K562 (cell line): ENCODE results near the gene CLSTN2. TPM values are rescaled to one million over a fixed set of nuclear protein-coding genes. Genes with fewer than 3 reads are reported as not detected.

Experiments used
- ATAC-seq: fragments of 200-7000 bp; cut with Tn5 transposase; 3 replicates; pipeline ENCODE4 v1.9.1; 2020; ENCODE audit warnings: moderate library complexity
- BruUV-seq: library from RNA; stranded (reverse); fragments of 400-500 nt; replicated peaks from 2 replicates; lab custom pipeline; 2021; lab: Mats Ljungman, UMichigan
- CTCF ChIA-PET: fragments of 300-600 bp; formaldehyde crosslinking; extraction: SDS; loops from one replicate; lab custom pipeline; 2021; ENCODE audit warnings: low intra/inter-chr PET ratio; lab: Yijun Ruan, JAX
- POLR2A ChIA-PET: fragments of 300-600, 350-650 bp; sonication (Branson Sonifier 250); formaldehyde crosslinking; extraction: SDS; loops from one replicate; lab custom pipeline; 2021; ENCODE audit warnings: antibody characterized with exemption, inconsistent platforms; lab: Yijun Ruan, JAX
- DNase-seq, 4 experiments: peaks; one replicate each; pipeline versions ENCODE4 v3.0.0 to v3.0.0-alpha.2; 2011 to 2018; ENCODE audit warnings: low spot score in 3 of 4, mixed read lengths in 3 of 4; ENCODE audit errors: extremely low read depth in 1 of 4
- FAIRE-seq: peaks from 2 replicates; lab custom pipeline; 2011; peaks lifted over from hg19 to GRCh38; lab: Jason Lieb, UNC
- H2AFZ ChIP-seq: 2 replicates; pipeline ENCODE4 v1.6.0; 2011; ENCODE audit warnings: low read depth, low read length, control low read depth, inconsistent platforms
- H3K27ac ChIP-seq: fragments of 200-600 bp; 3 replicates; pipeline ENCODE4 v1.8.0; 2011; ENCODE audit warnings: low read depth, mild to moderate bottlenecking, control low read depth, inconsistent platforms, low read length, moderate library complexity, mixed read lengths; ENCODE audit errors: extremely low read depth
- H3K27me3 ChIP-seq, 2 experiments: fragments of 300-600 bp in 1 of 2; 2 replicates in 1 of 2; 3 replicates in 1 of 2; pipeline versions ENCODE4 v1.6.0 to v1.8.0; 2011; ENCODE audit warnings: inconsistent platforms in 2 of 2, low read length in 2 of 2, mild to moderate bottlenecking in 1 of 2, mixed read lengths in 1 of 2, moderate library complexity in 1 of 2; ENCODE audit not compliant: control insufficient read depth in 2 of 2, insufficient read depth in 2 of 2
- H3K36me3 ChIP-seq: fragments of 300-600 bp; 3 replicates; pipeline ENCODE4 v1.8.0; 2011; ENCODE audit warnings: mild to moderate bottlenecking, low read length, inconsistent platforms; ENCODE audit not compliant: control insufficient read depth, insufficient read depth
- H3K4me1 ChIP-seq, 2 experiments: fragments of 200-600 bp in 1 of 2; replicated peaks in 1 of 2; 2 replicates in 1 of 2; 3 replicates in 1 of 2; pipeline versions ENCODE4 v1.5.1 to v1.8.0; 2011; ENCODE audit warnings: inconsistent platforms in 2 of 2, low read length in 2 of 2, mild to moderate bottlenecking in 1 of 2, mixed read lengths in 1 of 2, moderate library complexity in 1 of 2; ENCODE audit not compliant: control insufficient read depth in 2 of 2, insufficient read depth in 2 of 2
- H3K4me2 ChIP-seq: 2 replicates; pipeline ENCODE4 v1.6.1; 2011; ENCODE audit warnings: low read length, control low read depth, inconsistent platforms, mixed read lengths; ENCODE audit not compliant: insufficient read depth
- H3K4me3 ChIP-seq: fragments of 200-600 bp; sonication (generic), shearing (Covaris generic); 2 replicates; pipeline ENCODE4 v1.5.1; 2016; ENCODE audit warnings: control low read depth, inconsistent platforms
- H3K79me2 ChIP-seq: fragments of 200-600 bp; 3 replicates; pipeline ENCODE4 v1.8.0; 2011; ENCODE audit warnings: low read length, inconsistent platforms; ENCODE audit not compliant: control insufficient read depth, insufficient read depth
- H3K9ac ChIP-seq, 2 experiments: 2 replicates each; pipeline versions ENCODE4 v1.6.0 to v1.6.1; 2011; ENCODE audit warnings: low read depth in 2 of 2, low read length in 2 of 2, control low read depth in 1 of 2, inconsistent platforms in 1 of 2, mild to moderate bottlenecking in 1 of 2, mixed read lengths in 1 of 2; ENCODE audit not compliant: insufficient read depth in 1 of 2
- H3K9me1 ChIP-seq: one replicate; pipeline ENCODE4 v1.6.0; 2011; ENCODE audit warnings: inconsistent platforms, mild to moderate bottlenecking, low read length, moderate library complexity; ENCODE audit not compliant: control insufficient read depth, insufficient read depth
- H3K9me3 ChIP-seq: replicated peaks from 2 replicates; pipeline ENCODE4 v1.5.1; 2011; ENCODE audit warnings: low read depth, low read length, inconsistent platforms; ENCODE audit not compliant: control insufficient read depth, insufficient read depth
- H4K20me1 ChIP-seq: replicated peaks from 2 replicates; pipeline ENCODE4 v1.6.1; 2011; ENCODE audit warnings: low read length, inconsistent platforms, mixed read lengths; ENCODE audit not compliant: control insufficient read depth, insufficient read depth
- CBX8 ChIP-seq: fragments of 200-600 bp; sonication (generic); IDR thresholded peaks from 2 replicates; pipeline ENCODE4 v1.6.1; 2012; ENCODE audit warnings: borderline replicate concordance, mixed run types, low read depth, mild to moderate bottlenecking, moderate library complexity, mixed read lengths, low read length, control low read depth, inconsistent platforms; ENCODE audit not compliant: poor library complexity, severe bottlenecking; ENCODE audit errors: extremely low read depth
- EGR1 ChIP-seq: fragments of 450-650 bp; conservative IDR thresholded peaks from 2 replicates; pipeline ENCODE4 v1.6.1; 2017; ENCODE audit warnings: mild to moderate bottlenecking
- ESRRA ChIP-seq: fragments of 450-650 bp; IDR thresholded peaks from 2 replicates; pipeline ENCODE4 v1.6.1; 2014; ENCODE audit warnings: low read depth, mild to moderate bottlenecking, moderate library complexity, borderline replicate concordance
- GABPA ChIP-seq: fragments of 200-800 bp; sonication (Bioruptor generic); conservative IDR thresholded peaks from 2 replicates; pipeline ENCODE4 v1.6.1; 2016; ENCODE audit warnings: low read depth, missing genetic modification characterization, missing compliant biosample characterization
- HMG20A ChIP-seq: fragments of 450-650 bp; formaldehyde crosslinking; conservative IDR thresholded peaks from 2 replicates; pipeline ENCODE4 v1.4.0; 2020; ENCODE audit warnings: mild to moderate bottlenecking, mixed read lengths
- HSF4 ChIP-seq: fragments of 250-450 bp; sonication (Bioruptor Pico); IDR thresholded peaks from 2 replicates; pipeline ENCODE4 v2.1.2; 2022; ENCODE audit warnings: mild to moderate bottlenecking, moderate library complexity, borderline replicate concordance
- MED1 ChIP-seq: sonication (generic); formaldehyde crosslinking; IDR thresholded peaks from 2 replicates; pipeline ENCODE4 v1.8.1; 2023; ENCODE audit warnings: missing genetic modification reagents, borderline replicate concordance
- RNF2 ChIP-seq: sonication (generic); IDR thresholded peaks from 2 replicates; pipeline ENCODE4 v1.6.1; 2016
- ZNF586 ChIP-seq: fragments of 450-650 bp; formaldehyde crosslinking; conservative IDR thresholded peaks from 2 replicates; pipeline ENCODE4 v1.4.0; 2020; ENCODE audit warnings: mild to moderate bottlenecking, moderate library complexity
- ZNF77 ChIP-seq: fragments of 250-450 bp; sonication (Bioruptor Pico); IDR thresholded peaks from 2 replicates; pipeline ENCODE4 v1.5.0; 2020
- WGBS: fragments of 100-300 bp; shearing (Covaris generic); methylation state at CpG from one replicate; pipeline ENCODE4 v1.1.6; 2016; ENCODE audit warnings: low coverage, mixed read lengths; ENCODE audit not compliant: insufficient coverage; ENCODE audit errors: missing lambda C conversion rate; 5-methylcytosine and 5-hydroxymethylcytosine counted together
- in situ Hi-C: fragments of 300-500 bp; cut with MboI; formaldehyde crosslinking; loops from 4 replicates; pipeline ENCODE4 v1.15.0; 2018; ENCODE audit warnings: inconsistent platforms, mixed read lengths
- intact Hi-C: fragments of 100-400 bp; cut with micrococcal nuclease; formaldehyde crosslinking; loops from 2 replicates; pipeline ENCODE4 v1.14.2; 2022
- polyA plus RNA-seq, 8 experiments: library from polyadenylated mRNA; depleted of rRNA in 4 of 8; stranded (reverse) in 5 of 8; unstranded in 3 of 8; fragments of >200 nt; fragmentation: Nextera tagmentation in 2 of 8; fragmentation: Illumina TruSeq in 1 of 8; extraction: Ambion mirVana in 2 of 8; extraction: Trizol in 1 of 8; gene quantifications; 2 replicates each; pipeline versions ENCODE4 v1.2.1 to v1.2.3, GENCODE V29; 2011 to 2014; ENCODE audit warnings: inconsistent platforms in 1 of 8, missing spikeins in 1 of 8
- total RNA-seq, 7 experiments: library from RNA; depleted of rRNA in 6 of 7; stranded (reverse); fragments of >200 nt in 6 of 7; fragmentation: Illumina TruSeq in 2 of 7; extraction: Trizol in 2 of 7; gene quantifications; 2 replicates each; pipeline versions ENCODE4 v1.2.1 to v1.2.3, GENCODE V29; 2011 to 2021; ENCODE audit warnings: low replicate concordance in 1 of 7
- TF ChIP-seq, protein P1 (sequence below): fragments of 450-650 bp; IDR thresholded peaks from 2 replicates; pipeline ENCODE4 v1.6.1; 2016; ENCODE audit warnings: mild to moderate bottlenecking, moderate library complexity

The CLSTN2 gene
- total and polyA plus RNA-seq, 9 of the 15 experiments (the other 6 are each of a cell fraction or from before 2014, with no cell fraction given): 0.02 to 0.04 (median 0.04) TPM; not detected in 6

DNA sequence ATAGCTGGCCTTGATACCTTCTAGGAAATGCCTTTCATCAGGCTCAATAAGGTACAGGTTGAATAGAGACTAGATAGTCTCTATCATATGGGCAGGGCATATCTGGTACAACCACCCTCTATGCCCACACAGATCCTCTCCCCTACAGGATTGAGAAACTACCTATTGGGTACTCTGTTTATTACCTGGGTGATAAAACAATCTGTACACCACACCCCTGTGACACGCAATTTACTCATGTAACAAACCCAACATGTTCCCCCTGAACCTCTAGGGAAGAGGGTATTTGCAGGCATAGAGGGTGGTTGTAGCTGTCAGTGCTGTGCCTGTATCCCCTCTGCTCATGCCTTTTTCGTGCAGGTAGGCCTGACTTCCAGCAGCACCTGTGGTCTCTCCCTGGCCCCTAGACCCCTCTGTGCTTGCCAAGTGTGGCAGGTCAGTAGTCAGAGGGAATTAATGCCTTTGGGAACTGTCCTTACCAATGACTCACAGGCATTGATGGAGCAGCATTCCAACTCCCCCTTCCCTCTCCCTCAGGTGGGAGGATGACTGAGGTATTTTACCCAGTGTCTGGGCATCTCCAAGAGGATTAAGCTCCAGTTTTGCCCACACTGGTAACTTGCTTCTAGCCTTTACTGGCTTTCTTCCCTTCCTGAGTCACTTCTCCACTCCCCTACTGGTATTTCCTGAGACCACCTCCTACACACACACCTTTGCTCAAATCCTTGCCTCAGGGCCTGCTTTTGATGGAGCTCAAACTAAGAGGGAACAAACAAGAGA lies 18.3 kb downstream of the CLSTN2 start:
- H4K20me1 ChIP-seq: no peaks in the 10 kb centered on the region
- H3K4me1 ChIP-seq: no peaks in the 10 kb centered on the region
- H3K27ac ChIP-seq: no peak overlapping the region
- CTCF ChIA-PET: no interaction called here
- POLR2A ChIA-PET: interaction anchor here (0.8 kb wide), 1 partner anchor 115 kb away, joined by 3 read pairs; no protein-coding TSS in a partner anchor
- FAIRE-seq: no peak
- no TSS peak for BruUV-seq
- H3K9me3 ChIP-seq: no peaks in the 10 kb centered on the region
- H3K79me2 ChIP-seq: no peaks in the 10 kb centered on the region
- intact Hi-C loops (no loop called here), in situ Hi-C loops (no loop called here)
- no peak overlapping the region for H2AFZ ChIP-seq
- no peaks in the 10 kb centered on the region for H3K27me3 ChIP-seq
- DNase-seq: no peak
- no peak overlapping the region for H3K4me2 ChIP-seq
- no peak overlapping the region for H3K4me3 ChIP-seq
- 0% methylated on average over 2 of the region's 2 CpGs for WGBS
- H3K9ac ChIP-seq: no peak overlapping the region
- H3K36me3 ChIP-seq: no peaks in the 10 kb centered on the region
- no peaks in the 10 kb centered on the region for H3K9me1 ChIP-seq
- ATAC-seq: no peak
- TF ChIP-seq, protein P1, sequence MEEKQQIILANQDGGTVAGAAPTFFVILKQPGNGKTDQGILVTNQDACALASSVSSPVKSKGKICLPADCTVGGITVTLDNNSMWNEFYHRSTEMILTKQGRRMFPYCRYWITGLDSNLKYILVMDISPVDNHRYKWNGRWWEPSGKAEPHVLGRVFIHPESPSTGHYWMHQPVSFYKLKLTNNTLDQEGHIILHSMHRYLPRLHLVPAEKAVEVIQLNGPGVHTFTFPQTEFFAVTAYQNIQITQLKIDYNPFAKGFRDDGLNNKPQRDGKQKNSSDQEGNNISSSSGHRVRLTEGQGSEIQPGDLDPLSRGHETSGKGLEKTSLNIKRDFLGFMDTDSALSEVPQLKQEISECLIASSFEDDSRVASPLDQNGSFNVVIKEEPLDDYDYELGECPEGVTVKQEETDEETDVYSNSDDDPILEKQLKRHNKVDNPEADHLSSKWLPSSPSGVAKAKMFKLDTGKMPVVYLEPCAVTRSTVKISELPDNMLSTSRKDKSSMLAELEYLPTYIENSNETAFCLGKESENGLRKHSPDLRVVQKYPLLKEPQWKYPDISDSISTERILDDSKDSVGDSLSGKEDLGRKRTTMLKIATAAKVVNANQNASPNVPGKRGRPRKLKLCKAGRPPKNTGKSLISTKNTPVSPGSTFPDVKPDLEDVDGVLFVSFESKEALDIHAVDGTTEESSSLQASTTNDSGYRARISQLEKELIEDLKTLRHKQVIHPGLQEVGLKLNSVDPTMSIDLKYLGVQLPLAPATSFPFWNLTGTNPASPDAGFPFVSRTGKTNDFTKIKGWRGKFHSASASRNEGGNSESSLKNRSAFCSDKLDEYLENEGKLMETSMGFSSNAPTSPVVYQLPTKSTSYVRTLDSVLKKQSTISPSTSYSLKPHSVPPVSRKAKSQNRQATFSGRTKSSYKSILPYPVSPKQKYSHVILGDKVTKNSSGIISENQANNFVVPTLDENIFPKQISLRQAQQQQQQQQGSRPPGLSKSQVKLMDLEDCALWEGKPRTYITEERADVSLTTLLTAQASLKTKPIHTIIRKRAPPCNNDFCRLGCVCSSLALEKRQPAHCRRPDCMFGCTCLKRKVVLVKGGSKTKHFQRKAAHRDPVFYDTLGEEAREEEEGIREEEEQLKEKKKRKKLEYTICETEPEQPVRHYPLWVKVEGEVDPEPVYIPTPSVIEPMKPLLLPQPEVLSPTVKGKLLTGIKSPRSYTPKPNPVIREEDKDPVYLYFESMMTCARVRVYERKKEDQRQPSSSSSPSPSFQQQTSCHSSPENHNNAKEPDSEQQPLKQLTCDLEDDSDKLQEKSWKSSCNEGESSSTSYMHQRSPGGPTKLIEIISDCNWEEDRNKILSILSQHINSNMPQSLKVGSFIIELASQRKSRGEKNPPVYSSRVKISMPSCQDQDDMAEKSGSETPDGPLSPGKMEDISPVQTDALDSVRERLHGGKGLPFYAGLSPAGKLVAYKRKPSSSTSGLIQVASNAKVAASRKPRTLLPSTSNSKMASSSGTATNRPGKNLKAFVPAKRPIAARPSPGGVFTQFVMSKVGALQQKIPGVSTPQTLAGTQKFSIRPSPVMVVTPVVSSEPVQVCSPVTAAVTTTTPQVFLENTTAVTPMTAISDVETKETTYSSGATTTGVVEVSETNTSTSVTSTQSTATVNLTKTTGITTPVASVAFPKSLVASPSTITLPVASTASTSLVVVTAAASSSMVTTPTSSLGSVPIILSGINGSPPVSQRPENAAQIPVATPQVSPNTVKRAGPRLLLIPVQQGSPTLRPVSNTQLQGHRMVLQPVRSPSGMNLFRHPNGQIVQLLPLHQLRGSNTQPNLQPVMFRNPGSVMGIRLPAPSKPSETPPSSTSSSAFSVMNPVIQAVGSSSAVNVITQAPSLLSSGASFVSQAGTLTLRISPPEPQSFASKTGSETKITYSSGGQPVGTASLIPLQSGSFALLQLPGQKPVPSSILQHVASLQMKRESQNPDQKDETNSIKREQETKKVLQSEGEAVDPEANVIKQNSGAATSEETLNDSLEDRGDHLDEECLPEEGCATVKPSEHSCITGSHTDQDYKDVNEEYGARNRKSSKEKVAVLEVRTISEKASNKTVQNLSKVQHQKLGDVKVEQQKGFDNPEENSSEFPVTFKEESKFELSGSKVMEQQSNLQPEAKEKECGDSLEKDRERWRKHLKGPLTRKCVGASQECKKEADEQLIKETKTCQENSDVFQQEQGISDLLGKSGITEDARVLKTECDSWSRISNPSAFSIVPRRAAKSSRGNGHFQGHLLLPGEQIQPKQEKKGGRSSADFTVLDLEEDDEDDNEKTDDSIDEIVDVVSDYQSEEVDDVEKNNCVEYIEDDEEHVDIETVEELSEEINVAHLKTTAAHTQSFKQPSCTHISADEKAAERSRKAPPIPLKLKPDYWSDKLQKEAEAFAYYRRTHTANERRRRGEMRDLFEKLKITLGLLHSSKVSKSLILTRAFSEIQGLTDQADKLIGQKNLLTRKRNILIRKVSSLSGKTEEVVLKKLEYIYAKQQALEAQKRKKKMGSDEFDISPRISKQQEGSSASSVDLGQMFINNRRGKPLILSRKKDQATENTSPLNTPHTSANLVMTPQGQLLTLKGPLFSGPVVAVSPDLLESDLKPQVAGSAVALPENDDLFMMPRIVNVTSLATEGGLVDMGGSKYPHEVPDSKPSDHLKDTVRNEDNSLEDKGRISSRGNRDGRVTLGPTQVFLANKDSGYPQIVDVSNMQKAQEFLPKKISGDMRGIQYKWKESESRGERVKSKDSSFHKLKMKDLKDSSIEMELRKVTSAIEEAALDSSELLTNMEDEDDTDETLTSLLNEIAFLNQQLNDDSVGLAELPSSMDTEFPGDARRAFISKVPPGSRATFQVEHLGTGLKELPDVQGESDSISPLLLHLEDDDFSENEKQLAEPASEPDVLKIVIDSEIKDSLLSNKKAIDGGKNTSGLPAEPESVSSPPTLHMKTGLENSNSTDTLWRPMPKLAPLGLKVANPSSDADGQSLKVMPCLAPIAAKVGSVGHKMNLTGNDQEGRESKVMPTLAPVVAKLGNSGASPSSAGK: no peak
- TF ChIP-seq RNF2: no peak
- TF ChIP-seq HSF4 (CRISPR knock-in tag): no peak
- TF ChIP-seq GABPA: no peak
- TF ChIP-seq EGR1: no peak
- TF ChIP-seq ESRRA: no peak
- TF ChIP-seq ZNF77: no peak
- TF ChIP-seq ZNF586 (CRISPR knock-in tag): no peak
- no peak for TF ChIP-seq MED1 (CRISPR knock-in tag)
- TF ChIP-seq CBX8: no peak
- no peak for TF ChIP-seq HMG20A (CRISPR knock-in tag)
